ENCODE data around the gene IL11RA.

DNA sequence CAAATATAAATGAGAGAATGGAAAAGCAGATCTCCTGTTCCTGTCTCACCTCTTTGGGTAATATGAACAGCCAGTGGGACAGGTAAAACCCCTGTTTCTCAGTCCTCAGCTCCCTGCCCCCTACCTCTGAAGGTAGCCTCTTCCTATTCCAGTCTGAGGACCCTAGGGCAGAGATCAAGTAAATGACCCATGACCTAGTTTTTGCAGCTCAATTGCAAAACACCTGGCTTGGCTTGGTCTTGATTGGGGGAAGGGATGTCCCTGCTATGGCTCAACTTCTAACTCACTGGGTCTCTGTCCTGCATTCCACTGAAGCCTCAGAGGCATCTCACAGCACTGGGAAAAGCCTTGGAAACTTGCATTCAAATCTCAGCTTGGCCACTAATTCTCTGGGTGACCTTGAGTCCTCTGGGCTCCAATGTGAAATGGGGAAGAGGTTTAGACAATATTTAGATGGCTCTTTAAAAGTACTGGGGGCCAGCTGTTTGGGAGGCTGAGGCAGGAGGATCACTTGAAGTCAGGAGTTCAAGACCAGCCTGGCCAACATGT lies 7.1 kb upstream of the IL11RA start:
- TF ChIP-seq TAF1 (IDR thresholded peaks at IDR 0.05; ENCODE audit: borderline replicate concordance, low read depth, low read length), result no peak
- TF ChIP-seq POLR2AphosphoS5 (IDR thresholded peaks at IDR 0.05; ENCODE audit: low read depth, low read length), result no peak
